ENCODE results near the gene NMUR1. TPM values are rescaled to one million over a fixed set of nuclear protein-coding genes. Genes with fewer than 3 reads are reported as not detected.

Gene NMUR1
- polyA plus RNA-seq, 1 experiment: not detected

DNA sequence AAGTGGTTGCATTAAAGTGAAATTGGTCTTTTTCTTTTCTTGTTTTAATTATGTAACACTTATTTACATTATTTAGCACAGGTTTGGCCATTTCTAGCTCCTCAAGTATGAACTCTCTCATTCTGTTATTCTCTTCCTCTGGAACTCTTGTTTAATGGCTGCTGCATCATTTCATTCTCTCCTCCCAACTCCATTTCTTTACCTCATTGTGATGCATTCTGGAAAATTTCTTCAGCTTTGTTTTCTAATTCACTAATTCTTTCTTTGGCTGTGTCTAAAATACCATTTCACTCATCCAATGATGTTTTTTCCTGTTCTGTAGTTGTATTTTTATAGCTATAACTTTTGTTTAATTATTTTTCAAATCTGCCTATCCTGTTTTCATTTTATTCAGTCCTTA, 22.5 kb upstream of the NMUR1 start:
- POLR2A ChIA-PET: interaction anchor here (0.5 kb wide), 1 partner anchor 34 kb away, joined by 3 read pairs; no protein-coding TSS in a partner anchor

DNA sequence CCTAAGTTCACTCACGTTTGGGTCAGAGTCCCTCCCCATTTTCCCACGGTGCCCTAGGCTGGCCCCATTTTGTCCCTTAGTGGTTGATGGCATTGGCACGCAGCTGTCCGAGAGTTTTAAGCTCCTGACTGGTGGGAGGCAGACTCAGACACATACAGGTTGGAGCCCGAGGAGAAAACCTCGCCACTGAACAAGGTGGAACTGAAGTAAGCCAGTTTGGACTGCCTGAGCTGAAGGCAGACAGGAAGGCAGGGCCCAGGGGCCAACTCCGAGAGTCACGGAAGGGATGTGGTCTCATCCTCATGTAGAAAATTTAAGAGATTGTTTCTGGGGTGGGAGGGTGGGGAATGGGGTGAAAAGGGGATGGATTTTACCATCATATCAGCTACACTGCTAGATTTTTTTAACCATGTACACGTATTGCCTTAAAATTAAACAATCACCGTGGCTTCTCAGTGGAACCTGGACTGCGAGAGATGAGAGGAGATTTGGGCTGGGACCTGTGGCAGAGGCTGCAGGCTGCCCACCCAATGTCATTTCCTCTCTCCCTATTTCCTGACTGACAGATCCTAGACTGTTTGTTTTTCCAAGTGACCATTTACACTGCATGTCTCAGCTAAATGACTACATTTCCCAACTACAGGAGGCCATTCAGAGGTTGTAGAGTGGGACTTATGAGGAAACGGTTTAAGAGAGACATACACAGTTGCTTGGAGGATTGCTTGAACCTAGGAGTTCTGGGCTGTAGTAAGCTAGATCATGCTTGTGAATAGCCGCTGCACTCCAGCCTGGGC, 19.4 kb upstream of the NMUR1 start:
- ChIA-PET POLR2A (no interaction called here), CTCF (interaction anchor here (0.5 to 1.3 kb wide), 4 partner anchors 9 to 19 kb away, joined by 3 to 6 read pairs (median 6); no protein-coding TSS in a partner anchor)
- peaks cover 6% of the 10 kb centered on the region for H3K27me3 ChIP-seq (ENCODE audit: control insufficient read depth, insufficient read depth, low read length)
- no peak overlapping the region for H3K27ac ChIP-seq (ENCODE audit: low read depth, low read length)
- H3K9me3 ChIP-seq (ENCODE audit: control insufficient read depth, insufficient read depth, low read length): peaks cover 6% of the 10 kb centered on the region; the same call in 1 of the 2 replicates
- DNase-seq (ENCODE audit: low read depth, low spot score): no peak
- no peak overlapping the region for H3K4me3 ChIP-seq (ENCODE audit: low read depth, low read length)
- TF ChIP-seq, protein P1, sequence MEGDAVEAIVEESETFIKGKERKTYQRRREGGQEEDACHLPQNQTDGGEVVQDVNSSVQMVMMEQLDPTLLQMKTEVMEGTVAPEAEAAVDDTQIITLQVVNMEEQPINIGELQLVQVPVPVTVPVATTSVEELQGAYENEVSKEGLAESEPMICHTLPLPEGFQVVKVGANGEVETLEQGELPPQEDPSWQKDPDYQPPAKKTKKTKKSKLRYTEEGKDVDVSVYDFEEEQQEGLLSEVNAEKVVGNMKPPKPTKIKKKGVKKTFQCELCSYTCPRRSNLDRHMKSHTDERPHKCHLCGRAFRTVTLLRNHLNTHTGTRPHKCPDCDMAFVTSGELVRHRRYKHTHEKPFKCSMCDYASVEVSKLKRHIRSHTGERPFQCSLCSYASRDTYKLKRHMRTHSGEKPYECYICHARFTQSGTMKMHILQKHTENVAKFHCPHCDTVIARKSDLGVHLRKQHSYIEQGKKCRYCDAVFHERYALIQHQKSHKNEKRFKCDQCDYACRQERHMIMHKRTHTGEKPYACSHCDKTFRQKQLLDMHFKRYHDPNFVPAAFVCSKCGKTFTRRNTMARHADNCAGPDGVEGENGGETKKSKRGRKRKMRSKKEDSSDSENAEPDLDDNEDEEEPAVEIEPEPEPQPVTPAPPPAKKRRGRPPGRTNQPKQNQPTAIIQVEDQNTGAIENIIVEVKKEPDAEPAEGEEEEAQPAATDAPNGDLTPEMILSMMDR (IDR thresholded peaks at IDR 0.05; ENCODE audit: low read depth, low read length): no peak

More for the DNA sequence above, 22.5 kb upstream of the NMUR1 start:
- Histone ChIP-seq H3K27me3 (ENCODE audit: control insufficient read depth, insufficient read depth, low read length) (peaks cover 6% of the 10 kb centered on the region), H3K4me3 (ENCODE audit: low read depth, low read length) (no peak overlapping the region), H3K9me3 (ENCODE audit: control insufficient read depth, insufficient read depth, low read length) (peaks cover 6% of the 10 kb centered on the region; the same call in 1 of the 2 replicates), H3K27ac (ENCODE audit: low read depth, low read length) (no peak overlapping the region)
- DNase-seq (ENCODE audit: low read depth, low spot score): no peak
- CTCF ChIA-PET: interaction anchor here (1.0 to 7.7 kb wide), 5 partner anchors 11 to 71 kb away, joined by 3 to 87 read pairs (median 6); no protein-coding TSS in a partner anchor
- TF ChIP-seq, protein P1 (IDR thresholded peaks at IDR 0.05; ENCODE audit: low read depth, low read length): no peak

DNA sequence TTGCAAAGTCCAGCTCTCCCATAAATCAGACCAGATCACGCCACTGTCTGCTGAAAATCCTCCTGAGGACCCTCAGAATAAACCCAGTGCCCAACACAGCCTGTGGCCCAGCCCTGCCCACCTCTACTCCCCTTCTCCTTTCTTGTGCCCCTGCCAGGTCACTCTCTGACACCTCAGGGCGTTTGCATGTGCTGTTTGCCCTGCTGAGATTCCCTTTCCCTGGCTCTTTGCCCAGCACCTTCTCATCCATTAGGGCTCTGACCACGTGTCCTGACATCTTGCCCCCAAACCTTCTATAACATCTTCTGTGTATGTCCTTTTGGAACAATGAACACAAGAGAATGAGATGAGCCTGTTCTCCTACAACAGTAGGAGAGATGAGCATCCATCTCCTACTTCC, 18.5 kb upstream of the NMUR1 start:
- no peak overlapping the region for H3K4me3 ChIP-seq (ENCODE audit: low read depth, low read length)
- DNase-seq (ENCODE audit: low read depth, low spot score): no peak
- peaks cover 6% of the 10 kb centered on the region for H3K27me3 ChIP-seq (ENCODE audit: control insufficient read depth, insufficient read depth, low read length)
- ChIA-PET CTCF (interaction anchor here (0.5 to 1.3 kb wide), 4 partner anchors 9 to 15 kb away, joined by 3 to 6 read pairs (median 4); no protein-coding TSS in a partner anchor), POLR2A (no interaction called here)
- no peak overlapping the region for H3K27ac ChIP-seq (ENCODE audit: low read depth, low read length)
- TF ChIP-seq, protein P1 (IDR thresholded peaks at IDR 0.05; ENCODE audit: low read depth, low read length): no peak
- peaks cover 6% of the 10 kb centered on the region; the same call in 1 of the 2 replicates for H3K9me3 ChIP-seq (ENCODE audit: control insufficient read depth, insufficient read depth, low read length)

DNA sequence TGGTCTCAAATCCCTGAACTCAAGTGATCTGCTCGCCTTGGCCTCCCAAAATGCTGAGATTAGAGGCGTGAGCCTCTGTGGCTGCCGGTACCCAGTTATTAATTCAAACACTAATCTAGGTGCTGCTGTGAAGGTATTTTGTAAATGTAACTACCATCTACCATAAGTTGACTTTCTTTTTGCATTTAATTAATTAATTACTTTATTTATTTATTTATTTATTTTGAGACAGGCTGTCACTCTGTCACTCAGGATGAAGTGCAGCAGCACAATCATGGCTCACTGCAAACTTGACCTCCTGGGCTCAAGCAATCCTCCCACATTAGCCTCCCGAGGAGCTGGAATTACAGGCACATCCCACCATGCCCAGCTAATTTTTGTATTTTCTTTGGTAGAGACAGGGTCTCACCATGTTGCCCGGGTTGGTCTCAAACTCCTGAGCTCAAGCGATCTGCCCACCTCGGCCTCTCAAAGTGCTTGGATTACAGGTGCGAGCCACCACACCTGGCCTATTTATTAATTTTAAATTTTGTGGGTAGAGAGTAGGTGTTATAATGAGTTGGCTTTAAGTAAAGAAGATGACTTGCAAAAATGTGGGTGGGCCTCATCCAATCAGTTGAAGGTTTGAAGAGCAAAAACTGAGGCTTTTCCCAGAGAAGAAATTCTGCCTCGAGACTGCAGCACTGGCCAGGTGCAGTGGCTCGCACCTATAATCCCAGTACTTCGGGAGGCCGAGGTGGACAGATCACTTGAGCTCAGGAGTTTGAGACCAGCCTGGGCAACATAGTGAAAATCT, 17.3 kb upstream of the NMUR1 start:
- Histone ChIP-seq H3K9me3 (ENCODE audit: control insufficient read depth, insufficient read depth, low read length) (peaks cover 10% of the 10 kb centered on the region; the same call in 1 of the 2 replicates), H3K27me3 (ENCODE audit: control insufficient read depth, insufficient read depth, low read length) (peaks cover 6% of the 10 kb centered on the region), H3K27ac (ENCODE audit: low read depth, low read length) (no peak overlapping the region), H3K4me3 (ENCODE audit: low read depth, low read length) (no peak overlapping the region)
- ChIA-PET CTCF (interaction anchor here (1.3 kb wide), 1 partner anchor 11 kb away, joined by 3 read pairs; no protein-coding TSS in a partner anchor), POLR2A (no interaction called here)
- DNase-seq (ENCODE audit: low read depth, low spot score): no peak
- TF ChIP-seq, protein P1 (IDR thresholded peaks at IDR 0.05; ENCODE audit: low read depth, low read length): no peak
